Breast epithelium (tissue), 3 donors: ENCODE measurements around the gene PARP9.

Experiments used
- CTCF ChIP-seq, 3 donors: fragments of 450-650 bp; IDR thresholded peaks; one replicate each; pipeline ENCODE4 v1.5.1; 2016 to 2017; ENCODE audit warnings: antibody characterized with exemption in 3 of 3, mild to moderate bottlenecking in 3 of 3, moderate library complexity in 3 of 3
- POLR2A ChIP-seq: fragments of 450-650 bp; IDR thresholded peaks from one replicate; pipeline ENCODE4 v1.6.1; 2016; ENCODE audit warnings: antibody characterized with exemption, mild to moderate bottlenecking, moderate library complexity
- POLR2AphosphoS5 ChIP-seq, 3 donors: sonication (generic); formaldehyde crosslinking; IDR thresholded peaks; one replicate each; pipeline ENCODE4 v1.6.1; 2017; ENCODE audit warnings: antibody characterized with exemption in 3 of 3

DNA sequence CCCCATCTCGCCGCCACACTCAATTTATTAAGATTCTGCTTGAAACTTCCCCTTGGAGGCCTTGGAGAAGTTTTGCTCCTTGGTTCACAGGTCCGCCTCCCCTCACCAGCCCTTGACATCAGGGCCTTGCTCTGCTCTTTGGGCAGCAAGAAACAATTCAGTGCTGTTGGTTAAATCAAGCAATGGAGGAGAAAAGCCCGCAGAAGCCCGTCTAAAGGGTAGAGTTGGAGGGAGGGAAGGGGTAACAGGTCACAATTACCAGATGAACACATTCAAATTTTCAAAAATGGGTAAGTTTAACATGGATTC lies 429 bp downstream of the PARP9 start:
- TF ChIP-seq CTCF (IDR thresholded peaks at IDR 0.05) (no peak), POLR2AphosphoS5 (IDR thresholded peaks at IDR 0.05) (no peak), POLR2A (no peak)
